Effector CD4-positive, alpha-beta T cell (primary cell): ENCODE data around the gene DNM1.
A peak's percentile ranks its signal among the peaks of the same experiment; 100 is the strongest.
"Not testable (repeated sequence)": the region's sequence is repeated elsewhere in the genome, so short reads cannot be mapped to it uniquely, and the experiment has no call there.

ENCODE experiments used
- DNase-seq: peaks from one replicate; pipeline ENCODE4 v3.0.0-alpha.2; 2020

Gene DNM1

GRCh38 chr9:128253140-128253990 lies 50.2 kb downstream of the DNM1 start:
- DNase-seq, result no peak

GRCh38 chr9:128253991-128254346 lies 50.8 kb downstream of the DNM1 start:
- no peak for DNase-seq

- no peak for DNase-seq
These were observed 51.2 kb downstream of the DNM1 start for GRCh38 chr9:128254362-128254761.

- peak; percentile 51 for DNase-seq
These were observed 51.9 kb downstream of the DNM1 start for GRCh38 chr9:128254855-128255759.

GRCh38 chr9:128257086-128257825 lies 54.1 kb downstream of the DNM1 start:
- no peak for DNase-seq

GRCh38 chr9:128257907-128258306 lies 54.7 kb downstream of the DNM1 start:
- DNase-seq, result no peak

GRCh38 chr9:128258326-128258725 lies 55.1 kb downstream of the DNM1 start:
- DNase-seq, result no peak

GRCh38 chr9:128259156-128259555 lies 56.0 kb downstream of the DNM1 start:
- DNase-seq, result no peak

- no peak for DNase-seq
These were observed 57.2 kb downstream of the DNM1 start for GRCh38 chr9:128260340-128260739.

- DNase-seq, result no peak
These were observed 59.5 kb downstream of the DNM1 start for GRCh38 chr9:128262687-128263086.

GRCh38 chr9:128265348-128265847 lies 62.2 kb downstream of the DNM1 start:
- no peak for DNase-seq

GRCh38 chr9:128266868-128267590 lies 63.9 kb downstream of the DNM1 start:
- no peak for DNase-seq

- no peak for DNase-seq
These were observed 67.9 kb downstream of the DNM1 start for GRCh38 chr9:128271112-128271511.

GRCh38 chr9:128271512-128271911 lies 68.3 kb downstream of the DNM1 start:
- DNase-seq, result no peak

GRCh38 chr9:128274245-128274644 lies 71.1 kb downstream of the DNM1 start:
- DNase-seq, result no peak

- DNase-seq, result no peak
These were observed 72.2 kb downstream of the DNM1 start, which contains the start of gene GOLGA2 for GRCh38 chr9:128275198-128276007. GOLGA2 (minus strand) TSS chr9:128276007; CDS start chr9:128275976, 31 bp downstream.

- peak; percentile 100 for DNase-seq
These were observed 72.9 kb downstream of the DNM1 start, which contains the start of gene SWI5 for GRCh38 chr9:128276008-128276573. SWI5 (plus strand) TSS chr9:128276276.

GRCh38 chr9:128276574-128277270 lies 73.5 kb downstream of the DNM1 start:
- DNase-seq, result no peak

- not testable (repeated sequence) for DNase-seq
These were observed 76.2 kb downstream of the DNM1 start for GRCh38 chr9:128279088-128280073.
